Posterior vena cava (tissue), 2 donors: ENCODE data around the gene NAV1. TPM values are rescaled to one million over a fixed set of nuclear protein-coding genes. Genes with fewer than 3 reads are reported as not detected.

Experiments used
- DNase-seq: peaks from one replicate; pipeline ENCODE4 v3.0.0-alpha.2; 2020; ENCODE audit warnings: low spot score
- intact Hi-C, 2 donors: fragments of 100-400 bp; cut with DNase I; formaldehyde crosslinking; loops; one replicate each; pipeline versions ENCODE4 v1.14.1 to v1.14.2; 2022 to 2023
- total RNA-seq, 2 donors: library from RNA; stranded (reverse); fragmentation: NEBNext Ultra II Directional; extraction: Animal tissue kit (Norgen Biotek cat#: 25700); gene quantifications; one replicate each; pipeline ENCODE4 v1.2.1, GENCODE V29; 2021
- donor health status: DM: yes; HTN: yes; CAD: no.
- donor health status: DM: yes; HTN: yes; CAD: no.

NAV1 gene
- total RNA-seq, 2 donors from 2014 or later: 85.0 to 96.0 TPM

GRCh38 chr1:201501812-201502510, 37.0 kb upstream of the NAV1 start:
- intact Hi-C loops: no loop called here
- no peak for DNase-seq

DNA sequence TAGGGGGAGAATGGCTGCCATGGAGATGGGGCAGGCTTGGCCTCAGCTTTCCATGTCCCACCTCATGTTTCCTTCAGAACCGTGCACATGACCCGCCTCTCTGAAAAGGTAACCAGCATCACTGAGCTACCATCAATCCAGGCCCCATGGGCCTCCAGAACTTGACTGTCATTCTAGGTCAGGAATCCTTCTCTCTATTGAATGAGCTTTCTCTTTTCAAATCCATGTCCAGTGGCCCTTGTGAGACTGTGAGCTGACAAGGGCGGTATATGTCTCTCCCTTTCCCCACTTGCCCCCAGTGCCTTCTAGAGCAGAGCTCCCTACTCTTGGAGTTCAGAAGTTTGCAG, 36.4 kb upstream of the NAV1 start:
- no peak for DNase-seq
- intact Hi-C loops: no loop called here

- DNase-seq: no peak
- intact Hi-C loops: no loop called here
Observed at GRCh38 chr1:201503397-201504176, 35.3 kb upstream of the NAV1 start.

GRCh38 chr1:201504179-201504631, 34.7 kb upstream of the NAV1 start:
- no peak for DNase-seq

GRCh38 chr1:201504799-201505502, 34.0 kb upstream of the NAV1 start:
- no peak for DNase-seq
- intact Hi-C loops: no loop called here

More at GRCh38 chr1:201504179-201504631, 34.7 kb upstream of the NAV1 start:
- intact Hi-C loops: no loop called here

DNA sequence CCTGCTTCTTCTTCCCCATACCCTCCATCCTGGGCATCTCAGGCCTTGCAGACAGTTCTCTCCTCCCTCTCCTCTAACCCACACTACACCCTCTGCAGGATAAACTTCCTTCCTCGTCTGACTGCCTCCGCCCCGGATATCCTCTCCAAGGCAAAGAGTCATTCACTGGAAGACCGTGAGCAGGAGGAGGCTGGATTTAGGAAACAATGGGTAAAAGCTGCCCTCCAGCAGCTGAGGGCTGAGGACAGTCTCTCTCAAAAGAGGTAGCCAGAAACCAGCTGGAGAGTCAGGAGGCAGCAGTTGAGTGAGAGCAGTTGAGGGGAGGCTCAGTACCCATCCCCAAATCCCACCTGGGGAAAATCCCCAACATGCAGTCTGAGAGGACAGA, 33.4 kb upstream of the NAV1 start:
- intact Hi-C loops: no loop called here
- DNase-seq: no peak

DNA sequence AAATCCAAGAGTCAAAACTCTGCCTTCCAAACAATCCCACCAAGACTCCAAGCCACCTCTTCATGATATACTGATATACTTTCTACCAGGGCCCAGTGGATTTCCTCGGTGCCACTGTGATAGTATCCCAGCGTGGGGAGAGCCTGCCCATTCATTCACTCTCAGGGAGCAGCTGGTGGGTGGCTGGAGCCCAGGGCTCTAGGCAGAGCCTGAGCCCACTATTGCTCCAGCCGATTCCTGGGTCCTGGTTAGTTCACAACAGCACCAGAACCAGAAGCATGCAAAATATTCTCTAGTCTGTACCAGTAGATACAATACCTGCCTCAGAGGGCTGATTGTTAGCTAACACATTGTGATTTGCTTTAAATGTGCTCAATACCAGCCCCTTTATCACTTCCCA, 32.8 kb upstream of the NAV1 start:
- DNase-seq: no peak
- intact Hi-C loops: no loop called here

DNA sequence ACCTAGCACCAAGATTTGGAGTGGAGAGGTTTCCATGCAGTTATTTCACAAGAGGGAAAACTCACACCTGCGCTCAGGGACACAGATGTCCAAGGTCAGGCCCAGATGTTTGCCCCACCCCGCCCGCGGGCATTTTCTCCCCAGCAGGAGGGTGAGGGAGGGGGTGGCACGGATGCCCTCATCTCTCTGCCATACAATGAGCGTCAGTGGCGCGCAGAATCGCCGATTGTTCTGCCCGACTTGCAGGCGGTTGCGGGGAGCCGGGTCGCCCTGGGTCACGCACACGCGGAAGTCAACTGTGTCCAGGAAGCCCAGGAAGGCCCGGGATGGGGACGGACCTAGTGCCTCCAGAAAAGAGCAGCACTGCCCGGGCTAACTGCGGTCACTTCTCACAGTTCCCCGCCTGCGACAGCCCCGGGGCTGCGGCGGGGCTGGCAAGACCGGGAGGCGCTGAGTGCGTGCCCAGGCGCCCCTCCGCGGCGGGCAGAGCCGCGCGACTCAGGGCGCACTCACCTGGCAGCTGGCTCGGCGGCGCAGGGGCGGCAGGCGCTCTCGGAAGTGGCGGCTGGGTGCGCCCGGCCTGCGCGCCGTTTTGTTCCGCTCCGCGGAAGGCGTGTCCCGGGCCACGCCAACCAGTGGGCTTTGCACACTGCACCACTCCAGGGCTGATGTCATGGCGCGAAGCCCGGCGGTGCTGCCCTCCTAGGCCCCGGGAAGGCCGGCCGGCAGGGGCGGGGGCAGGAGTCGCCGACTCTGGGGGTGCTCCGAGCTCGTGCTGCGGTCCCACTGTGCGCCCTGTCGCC, 32.2 kb upstream of the NAV1 start, which contains the start of gene CSRP1:
Gene CSRP1, minus strand, starts transcription at position 567 of the 803 bp plus-strand sequence. CDS start 10,820 bp downstream, outside the sequence.
- DNase-seq: peak; percentile 97
- intact Hi-C loops: no loop called here

GRCh38 chr1:201507360-201507675, 31.6 kb upstream of the NAV1 start:
- intact Hi-C loops: no loop called here
- no peak for DNase-seq

DNA sequence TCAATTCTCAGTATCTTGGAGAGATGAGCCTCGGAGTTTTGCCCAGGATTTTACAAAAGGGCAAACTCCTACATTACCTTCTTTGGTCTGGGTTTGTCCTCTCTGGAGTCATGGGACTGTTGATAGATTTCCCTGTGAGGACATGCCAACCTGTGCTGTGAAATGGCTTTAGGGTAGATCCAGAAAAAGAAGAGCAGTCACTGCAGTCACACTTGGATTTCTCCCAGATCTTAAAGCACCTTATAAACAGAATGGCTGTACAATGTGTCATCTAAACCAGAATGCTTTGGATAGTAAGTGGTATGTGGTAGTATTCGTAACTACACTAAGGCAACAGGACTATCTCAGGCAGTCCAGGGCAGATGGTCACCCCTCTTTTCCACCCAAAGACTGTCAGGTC, 30.1 kb upstream of the NAV1 start:
- DNase-seq: no peak
- intact Hi-C loops: no loop called here

DNA sequence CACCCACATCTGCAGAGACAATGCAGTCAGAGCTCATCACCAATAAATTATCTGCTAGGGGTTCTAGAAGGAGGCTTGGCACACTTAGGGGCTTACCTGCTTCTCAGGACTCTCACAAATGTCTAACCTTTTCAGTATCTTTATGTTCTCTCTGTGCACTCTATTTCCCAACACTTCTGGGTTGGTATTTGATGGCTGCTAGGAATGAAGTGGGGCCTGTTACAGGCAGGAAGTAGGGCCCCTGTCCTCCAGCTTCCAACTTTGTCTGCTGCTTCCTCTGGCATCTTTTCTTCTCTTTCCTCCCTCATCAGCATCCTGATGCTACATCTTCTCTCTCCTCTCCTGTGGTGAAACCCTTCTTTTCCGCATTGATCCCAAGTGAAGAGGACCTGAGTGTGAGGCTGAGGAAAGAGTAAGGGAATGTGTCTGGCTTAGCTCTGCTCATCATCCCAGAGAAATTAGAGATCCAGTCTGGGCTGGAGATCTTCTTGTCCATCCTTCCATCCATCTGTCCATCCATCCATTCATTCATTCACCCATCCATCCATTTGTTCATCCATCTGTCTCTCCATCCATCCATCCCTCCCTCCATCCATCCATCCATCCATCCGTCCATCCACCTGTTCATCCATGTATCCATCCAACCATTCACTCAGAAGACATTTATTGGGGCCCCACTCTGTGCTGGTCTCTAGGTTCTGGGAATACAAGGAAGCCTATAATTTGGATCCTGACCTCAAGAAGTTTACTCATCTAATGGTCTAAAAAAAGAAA, 29.1 kb upstream of the NAV1 start:
- intact Hi-C loops: loop anchor here in 1 of 2 donors (10.0 kb wide), 1 partner anchor 45 kb away; the partner anchor contains the start of gene PHLDA3
- DNase-seq: no peak

GRCh38 chr1:201510734-201511133, 28.2 kb upstream of the NAV1 start:
- intact Hi-C loops: loop anchor here in 1 of 2 donors (10.0 kb wide), 1 partner anchor 46 kb away; the partner anchor contains the start of gene PHLDA3
- DNase-seq: no peak

DNA sequence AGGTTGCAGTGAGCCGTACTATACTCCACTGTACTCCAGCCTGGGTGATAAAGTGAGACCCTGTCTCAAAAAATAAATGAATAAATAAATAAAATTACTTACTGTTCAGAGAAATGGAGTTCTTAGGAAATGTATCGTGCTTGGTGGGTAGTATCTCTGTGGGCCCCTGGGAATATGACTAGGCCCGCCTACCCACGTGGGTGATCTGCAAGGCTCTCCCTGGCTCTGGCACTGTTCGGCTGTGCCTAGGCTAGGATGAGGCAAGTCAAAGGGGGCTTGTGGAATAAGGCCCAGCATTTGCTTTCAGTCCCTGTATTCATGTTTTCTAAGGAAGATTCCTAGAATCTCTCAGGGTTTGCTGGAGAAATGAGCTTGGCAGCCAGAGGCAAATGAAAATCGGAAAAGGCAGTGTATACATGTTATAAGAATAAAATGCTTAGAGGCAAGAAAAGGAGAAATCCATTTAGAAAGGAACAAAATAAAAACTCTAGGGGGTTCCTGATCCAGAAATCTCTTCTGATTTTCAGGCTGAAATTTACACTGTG, 27.5 kb upstream of the NAV1 start:
- DNase-seq: no peak
- intact Hi-C loops: loop anchor here in 1 of 2 donors (10.0 kb wide), 1 partner anchor 47 kb away; the partner anchor contains the start of gene PHLDA3

- intact Hi-C loops: loop anchor here (2.0 to 10.0 kb wide), 4 partner anchors 29 to 75 kb away; partner anchors contain the start of gene PHLDA3 (in 1 of the 2)
- peak; percentile 85 for DNase-seq
Observed at GRCh38 chr1:201511941-201512539, 26.9 kb upstream of the NAV1 start.

- DNase-seq: no peak
- intact Hi-C loops: loop anchor here (2.0 to 10.0 kb wide), 4 partner anchors 31 to 77 kb away; partner anchors contain the start of gene PHLDA3 (in 1 of the 2)
Observed at GRCh38 chr1:201513498-201514243, 25.3 kb upstream of the NAV1 start.

GRCh38 chr1:201514466-201514865, 24.5 kb upstream of the NAV1 start:
- DNase-seq: no peak
- intact Hi-C loops: loop anchor here in 1 of 2 donors (10.0 kb wide), 1 partner anchor 50 kb away; the partner anchor contains the start of gene PHLDA3
